HepG2 (cell line): ENCODE measurements around the gene RRM2. TPM values are rescaled to one million over a fixed set of nuclear protein-coding genes. Genes with fewer than 3 reads are reported as not detected.

Source experiments
- ATAC-seq: fragments of 200-7000 bp; cut with Tn5 transposase; 3 replicates; pipeline ENCODE4 v1.9.1; 2020; ENCODE audit warnings: mild to moderate bottlenecking, moderate library complexity
- BruUV-seq: library from RNA; stranded (reverse); fragments of 400-500 nt; replicated peaks from 2 replicates; lab custom pipeline; 2021; lab: Mats Ljungman, UMichigan
- CTCF ChIA-PET: fragments of 300-600 bp; formaldehyde crosslinking; extraction: SDS; loops from one replicate; lab custom pipeline; 2021; ENCODE audit warnings: low total read pairs, inconsistent platforms, low intra/inter-chr PET ratio; lab: Yijun Ruan, JAX
- POLR2A ChIA-PET: fragments of 350-600 bp; sonication (Branson Sonifier 250); formaldehyde crosslinking; loops from one replicate; lab custom pipeline; 2020; ENCODE audit warnings: antibody characterized with exemption, inconsistent platforms; lab: Yijun Ruan, JAX
- DNase-seq: peaks from one replicate; pipeline ENCODE4 v3.0.0-alpha.2; 2015; ENCODE audit warnings: low spot score
- FAIRE-seq: peaks from 3 replicates; lab custom pipeline; 2011; peaks lifted over from hg19 to GRCh38; lab: Jason Lieb, UNC
- H2AFZ ChIP-seq: one replicate; pipeline ENCODE4 v1.6.1; 2011; ENCODE audit warnings: low read length, inconsistent platforms
- H3K27ac ChIP-seq: fragments of 300-600 bp; 3 replicates; pipeline ENCODE4 v1.8.0; 2011; ENCODE audit warnings: mixed run types, mild to moderate bottlenecking, mixed read lengths, low read length, inconsistent platforms; ENCODE audit not compliant: insufficient read depth; ENCODE audit errors: extremely low read length
- H3K27me3 ChIP-seq, 2 experiments: fragments of 200-600 bp in 1 of 2; 2 replicates in 1 of 2; 3 replicates in 1 of 2; pipeline versions ENCODE4 v1.6.0 to v1.8.0; 2011; ENCODE audit warnings: low read length in 2 of 2, mild to moderate bottlenecking in 2 of 2, moderate library complexity in 2 of 2, inconsistent platforms in 1 of 2; ENCODE audit not compliant: insufficient read depth in 2 of 2, control insufficient read depth in 1 of 2
- H3K36me3 ChIP-seq, 2 experiments: fragments of 200-600 bp in 1 of 2; replicated peaks in 1 of 2; 2 replicates in 1 of 2; 3 replicates in 1 of 2; pipeline versions ENCODE4 v1.5.1 to v1.8.0; 2011; ENCODE audit warnings: low read length in 2 of 2, inconsistent platforms in 1 of 2; ENCODE audit not compliant: insufficient read depth in 2 of 2, control insufficient read depth in 1 of 2
- H3K4me1 ChIP-seq: 2 replicates; pipeline ENCODE4 v1.5.1; 2012; ENCODE audit warnings: low read length, inconsistent platforms; ENCODE audit not compliant: insufficient read depth
- H3K4me2 ChIP-seq: 2 replicates; pipeline ENCODE4 v1.6.0; 2011; ENCODE audit warnings: low read depth, low read length, inconsistent platforms
- H3K4me3 ChIP-seq, 3 experiments: fragments of 200-600 bp in 1 of 3; sonication (generic), shearing (Covaris generic) in 1 of 3; replicated peaks in 1 of 3; 2 replicates each; pipeline ENCODE4 v1.5.1; 2011 to 2016; ENCODE audit warnings: low read length in 3 of 3, inconsistent platforms in 2 of 3, low read depth in 2 of 3, mild to moderate bottlenecking in 2 of 3, control low read depth in 1 of 3, mixed read lengths in 1 of 3; ENCODE audit not compliant: insufficient read depth in 1 of 3
- H3K79me2 ChIP-seq: one replicate; pipeline ENCODE4 v1.6.1; 2011; ENCODE audit warnings: low read length, inconsistent platforms; ENCODE audit not compliant: insufficient read depth
- H3K9ac ChIP-seq: 2 replicates; pipeline ENCODE4 v1.6.0; 2011; ENCODE audit warnings: mild to moderate bottlenecking, low read depth, low read length, inconsistent platforms; ENCODE audit not compliant: insufficient read depth
- H3K9me3 ChIP-seq: 2 replicates; pipeline ENCODE4 v1.5.1; 2012; ENCODE audit warnings: mild to moderate bottlenecking, low read length
- H4K20me1 ChIP-seq: 2 replicates; pipeline ENCODE4 v1.6.0; 2011; ENCODE audit warnings: inconsistent platforms, mild to moderate bottlenecking, low read length, moderate library complexity; ENCODE audit not compliant: insufficient read depth
- BATF2 ChIP-seq: sonication (generic); formaldehyde crosslinking; IDR thresholded peaks from 2 replicates; pipeline ENCODE4 v1.8.0; 2022; ENCODE audit warnings: mild to moderate bottlenecking, missing genetic modification reagents, moderate library complexity
- DBP ChIP-seq: sonication (generic); formaldehyde crosslinking; IDR thresholded peaks from 2 replicates; pipeline ENCODE4 v1.4.0; 2020; ENCODE audit warnings: missing genetic modification reagents; ENCODE audit errors: not compliant biosample characterization
- ELF4 ChIP-seq: sonication (generic); formaldehyde crosslinking; IDR thresholded peaks from 2 replicates; pipeline ENCODE4 v1.5.0; 2020; ENCODE audit warnings: missing genetic modification reagents, mild to moderate bottlenecking, moderate library complexity, borderline replicate concordance
- GTF3A ChIP-seq: sonication (generic); formaldehyde crosslinking; conservative IDR thresholded peaks from 2 replicates; pipeline ENCODE4 v1.4.0; 2020; ENCODE audit warnings: mild to moderate bottlenecking, missing genetic modification reagents
- HDAC2 ChIP-seq: sonication (generic); formaldehyde crosslinking; IDR thresholded peaks from 2 replicates; pipeline ENCODE4 v1.4.0; 2020; ENCODE audit warnings: missing genetic modification reagents
- MXD4 ChIP-seq: IDR thresholded peaks from 2 replicates; pipeline ENCODE4 v1.6.1; 2016; ENCODE audit warnings: mild to moderate bottlenecking, missing biosample characterization, missing genetic modification reagents
- NCOA5 ChIP-seq: sonication (generic); formaldehyde crosslinking; IDR thresholded peaks from 2 replicates; pipeline ENCODE4 v1.4.0; 2020; ENCODE audit warnings: missing genetic modification reagents
- NCOR1 ChIP-seq: fragments of 200-600 bp; sonication (generic); IDR thresholded peaks from 2 replicates; pipeline ENCODE4 v1.7.0; 2017; ENCODE audit warnings: antibody characterized with exemption, low read length, borderline replicate concordance
- NFKB2 ChIP-seq: sonication (generic); formaldehyde crosslinking; IDR thresholded peaks from 2 replicates; pipeline ENCODE4 v1.4.0; 2020; ENCODE audit warnings: missing genetic modification reagents, borderline replicate concordance
- NR1H2 ChIP-seq: sonication (generic); formaldehyde crosslinking; IDR thresholded peaks from 2 replicates; pipeline ENCODE4 v1.8.1; 2022; ENCODE audit warnings: low read depth, missing genetic modification reagents, borderline replicate concordance
- NR3C1 ChIP-seq: sonication (generic); formaldehyde crosslinking; IDR thresholded peaks from 2 replicates; pipeline ENCODE4 v1.4.0; 2020; ENCODE audit warnings: missing genetic modification reagents
- RAD51 ChIP-seq: fragments of 450-650 bp; IDR thresholded peaks from 2 replicates; pipeline ENCODE4 v1.6.1; 2016; ENCODE audit warnings: borderline replicate concordance
- RARG ChIP-seq: sonication (generic); formaldehyde crosslinking; IDR thresholded peaks from 2 replicates; pipeline ENCODE4 v1.4.0; 2020; ENCODE audit warnings: low read depth, mild to moderate bottlenecking, missing genetic modification reagents
- SNAPC2 ChIP-seq: sonication (generic); formaldehyde crosslinking; IDR thresholded peaks from 2 replicates; pipeline ENCODE4 v1.8.1; 2022; ENCODE audit warnings: mild to moderate bottlenecking, missing genetic modification reagents
- SUZ12 ChIP-seq: fragments of 150-350 bp; IDR thresholded peaks from 2 replicates; pipeline ENCODE4 v1.6.1; 2014; ENCODE audit warnings: low read depth, low read length
- YEATS4 ChIP-seq: sonication (generic); formaldehyde crosslinking; IDR thresholded peaks from 2 replicates; pipeline ENCODE4 v1.4.0; 2020; ENCODE audit warnings: missing genetic modification reagents, borderline replicate concordance
- ZFX ChIP-seq: sonication (generic); formaldehyde crosslinking; IDR thresholded peaks from 2 replicates; pipeline ENCODE4 v1.4.0; 2020; ENCODE audit warnings: mild to moderate bottlenecking, low read depth, missing genetic modification reagents, moderate library complexity
- ZNF530 ChIP-seq: sonication (generic); formaldehyde crosslinking; IDR thresholded peaks from 2 replicates; pipeline ENCODE4 v1.5.0; 2020; ENCODE audit warnings: low read depth, mild to moderate bottlenecking, missing genetic modification reagents
- ZNF549 ChIP-seq: sonication (generic); formaldehyde crosslinking; IDR thresholded peaks from 2 replicates; pipeline ENCODE4 v1.5.0; 2020; ENCODE audit warnings: missing genetic modification reagents
- ZNF550 ChIP-seq: sonication (generic); formaldehyde crosslinking; IDR thresholded peaks from 2 replicates; pipeline ENCODE4 v1.4.0; 2020; ENCODE audit warnings: mild to moderate bottlenecking, missing genetic modification reagents, borderline replicate concordance
- ZNF563 ChIP-seq: sonication (generic); formaldehyde crosslinking; IDR thresholded peaks from 2 replicates; pipeline ENCODE4 v1.8.0; 2022; ENCODE audit warnings: mild to moderate bottlenecking, moderate library complexity, missing genetic modification reagents
- ZNF747 ChIP-seq: sonication (generic); formaldehyde crosslinking; IDR thresholded peaks from 2 replicates; pipeline ENCODE4 v1.8.1; 2023; ENCODE audit warnings: missing genetic modification reagents, mild to moderate bottlenecking, borderline replicate concordance
- WGBS: methylation state at CpG from one replicate; pipeline ENCODE4 v1.1.6; 2017; ENCODE audit warnings: low lambda C conversion rate; 5-methylcytosine and 5-hydroxymethylcytosine counted together
- in situ Hi-C: cut with HindIII; loops from 2 replicates; pipeline ENCODE4 v1.10.0; 2017; ENCODE audit warnings: low pct_unique_long_range_greater_than_20kb; ENCODE audit not compliant: extremely low pct_ligation_motif_present
- intact Hi-C: fragments of 100-400 bp; cut with micrococcal nuclease; formaldehyde crosslinking; loops from one replicate; pipeline ENCODE4 v1.10.0; 2022; ENCODE audit not compliant: unreplicated experiment
- polyA plus RNA-seq, 8 experiments: library from polyadenylated mRNA; depleted of rRNA in 3 of 8; stranded (reverse) in 7 of 8; unstranded in 1 of 8; fragments of >200 nt; fragmentation: Illumina TruSeq in 4 of 8; extraction: Trizol in 4 of 8; gene quantifications; 2 replicates each; pipeline versions ENCODE4 v1.2.1 to v1.2.3, GENCODE V29; 2011 to 2016; ENCODE audit warnings: low read depth in 4 of 8, missing spikeins in 1 of 8, mixed read lengths in 1 of 8; ENCODE audit not compliant: insufficient read depth in 1 of 8
- total RNA-seq, 5 experiments: library from RNA; depleted of rRNA; stranded (reverse); fragments of >200 nt; fragmentation: Illumina TruSeq; extraction: Trizol; gene quantifications; 2 replicates each; pipeline ENCODE4 v1.2.3, GENCODE V29; 2016; ENCODE audit warnings: low read depth in 1 of 5
- TF ChIP-seq, protein P1 (sequence below): sonication (generic); formaldehyde crosslinking; IDR thresholded peaks from 2 replicates; pipeline ENCODE4 v1.5.1; 2020; ENCODE audit warnings: mild to moderate bottlenecking, missing genetic modification reagents, moderate library complexity
- TF ChIP-seq, protein P2 (sequence below): sonication (generic); formaldehyde crosslinking; IDR thresholded peaks from 2 replicates; pipeline ENCODE4 v1.5.0; 2020; ENCODE audit warnings: mild to moderate bottlenecking, low read depth, missing genetic modification reagents, borderline replicate concordance

RRM2 gene
- total and polyA plus RNA-seq, 2 of the 13 experiments (the other 11 are each of a cell fraction or from before 2014, with no cell fraction given) = 31.3 to 150 TPM

DNA sequence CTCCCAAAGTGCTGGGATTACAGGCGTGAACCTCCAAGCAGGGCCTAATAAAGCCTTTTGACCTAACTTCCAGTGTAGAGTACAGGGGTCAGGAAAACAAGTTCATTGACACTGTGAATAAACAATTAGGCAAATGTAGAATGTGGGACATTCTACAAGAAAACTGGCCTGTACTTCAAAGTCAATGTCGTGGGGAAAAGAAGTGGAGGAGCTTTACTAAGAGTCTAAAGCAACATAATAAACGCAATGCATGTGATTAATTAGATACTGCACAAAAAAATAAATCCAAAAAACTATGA, 3.6 kb upstream of the RRM2 start:
- BruUV-seq = no TSS peak
- Histone ChIP-seq H3K9ac (no peak overlapping the region), H3K79me2 (peaks cover 29% of the 10 kb centered on the region), H3K4me3 (peak overlapping the region in 1 of 3 experiments; percentile 99; a peak in 1 of 6 replicates), H3K36me3 (no peaks in the 10 kb centered on the region), H3K4me2 (peak overlapping the region; percentile 98), H3K27ac (no peak overlapping the region), H4K20me1 (no peaks in the 10 kb centered on the region), H3K4me1 (peaks cover 44% of the 10 kb centered on the region), H2AFZ (no peak overlapping the region), H3K27me3 (no peaks in the 10 kb centered on the region), H3K9me3 (no peaks in the 10 kb centered on the region)
- 17% methylated on average over 3 of the region's 3 CpGs for WGBS
- POLR2A ChIA-PET = interaction anchor here (1.1 to 1.2 kb wide), 2 partner anchors 186 to 289 kb away, joined by 4 read pairs; no protein-coding TSS in a partner anchor
- ATAC-seq = no peak
- in situ Hi-C loops = loop anchor here (5.0 kb wide), 1 partner anchor 42 kb away; no protein-coding TSS in a partner anchor
- peak; percentile 18 for FAIRE-seq
- DNase-seq = no peak
- CTCF ChIA-PET = no interaction called here
- intact Hi-C loops = no loop called here
- no peak for TF ChIP-seq NCOA5 (CRISPR knock-in tag)
- TF ChIP-seq SUZ12 = no peak
- no peak for TF ChIP-seq ELF4 (CRISPR knock-in tag)
- no peak for TF ChIP-seq SNAPC2 (CRISPR knock-in tag)
- TF ChIP-seq NCOR1 = peak; percentile 48; the same call in 1 of the 2 replicates
- no peak for TF ChIP-seq NR1H2 (CRISPR knock-in tag)
- no peak for TF ChIP-seq RARG
- TF ChIP-seq ZNF550 = no peak
- TF ChIP-seq, protein P1, sequence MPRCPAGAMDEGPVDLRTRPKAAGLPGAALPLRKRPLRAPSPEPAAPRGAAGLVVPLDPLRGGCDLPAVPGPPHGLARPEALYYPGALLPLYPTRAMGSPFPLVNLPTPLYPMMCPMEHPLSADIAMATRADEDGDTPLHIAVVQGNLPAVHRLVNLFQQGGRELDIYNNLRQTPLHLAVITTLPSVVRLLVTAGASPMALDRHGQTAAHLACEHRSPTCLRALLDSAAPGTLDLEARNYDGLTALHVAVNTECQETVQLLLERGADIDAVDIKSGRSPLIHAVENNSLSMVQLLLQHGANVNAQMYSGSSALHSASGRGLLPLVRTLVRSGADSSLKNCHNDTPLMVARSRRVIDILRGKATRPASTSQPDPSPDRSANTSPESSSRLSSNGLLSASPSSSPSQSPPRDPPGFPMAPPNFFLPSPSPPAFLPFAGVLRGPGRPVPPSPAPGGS (CRISPR knock-in tag) = no peak
- TF ChIP-seq RAD51 = no peak
- TF ChIP-seq NFKB2 (CRISPR knock-in tag) = no peak
- TF ChIP-seq ZFX (CRISPR knock-in tag) = peak; percentile 39
- TF ChIP-seq ZNF549 (CRISPR knock-in tag) = no peak
- TF ChIP-seq ZNF747 (CRISPR knock-in tag) = no peak; the same call in 1 of the 2 replicates
- no peak for TF ChIP-seq ZNF530 (CRISPR knock-in tag)
- TF ChIP-seq ZNF563 (CRISPR knock-in tag) = no peak
- no peak for TF ChIP-seq DBP
- no peak for TF ChIP-seq NR3C1
- no peak for TF ChIP-seq BATF2 (CRISPR knock-in tag)
- peak; percentile 60; the same call in 1 of the 2 replicates for TF ChIP-seq HDAC2 (CRISPR knock-in tag)
- no peak for TF ChIP-seq MXD4
- TF ChIP-seq, protein P2, sequence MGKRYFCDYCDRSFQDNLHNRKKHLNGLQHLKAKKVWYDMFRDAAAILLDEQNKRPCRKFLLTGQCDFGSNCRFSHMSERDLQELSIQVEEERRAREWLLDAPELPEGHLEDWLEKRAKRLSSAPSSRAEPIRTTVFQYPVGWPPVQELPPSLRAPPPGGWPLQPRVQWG (CRISPR knock-in tag) = no peak
- TF ChIP-seq GTF3A (CRISPR knock-in tag) = no peak
- no peak for TF ChIP-seq YEATS4 (CRISPR knock-in tag)
